T-helper 1 cell treated with Interleukin-12 subunit alpha and Interleukin-12 subunit beta and Interleukin-4 antibody, amounts not matched to agents 30 ng/mL and 1 ng/mL, for 36 hours (primary cell): Measurements from ENCODE around the gene ZNF292. TPM values are rescaled to one million over a fixed set of nuclear protein-coding genes. Genes with fewer than 3 reads are reported as not detected.

Experiments used
- intact Hi-C: fragments of 100-400 bp; cut with micrococcal nuclease; formaldehyde crosslinking; loops from one replicate; pipeline ENCODE4 v1.15.1; 2024
- total RNA-seq: library from RNA; stranded (reverse); gene quantifications from 2 replicates; pipeline ENCODE4 v1.2.3, GENCODE V29; 2022

ZNF292 gene
- 54.9 and 59.2 TPM in 2 replicates for total RNA-seq

- intact Hi-C loops = loop anchor here (1.0 to 10.0 kb wide), 14 partner anchors 42 to 1926 kb away; partner anchors contain the start of genes AKIRIN2, ORC3, PNRC1 and RNGTT
Observed at GRCh38 chr6:87154993-87155841, at the start of gene ZNF292. Gene ZNF292 (plus strand): TSS chr6:87155565. CDS start chr6:87155592, 27 bp downstream.

GRCh38 chr6:87105823-87106222 lies 49.5 kb upstream of the ZNF292 start:
- intact Hi-C loops = no loop called here

- intact Hi-C loops = no loop called here
Observed at GRCh38 chr6:87110636-87111035, 44.7 kb upstream of the ZNF292 start.

- intact Hi-C loops = no loop called here
Observed at GRCh38 chr6:87115402-87116135, 39.8 kb upstream of the ZNF292 start.

- intact Hi-C loops = no loop called here
Observed at GRCh38 chr6:87116922-87117321, 38.4 kb upstream of the ZNF292 start.

- intact Hi-C loops = no loop called here
Observed at GRCh38 chr6:87118054-87118453, 37.3 kb upstream of the ZNF292 start.

GRCh38 chr6:87122477-87122876 lies 32.9 kb upstream of the ZNF292 start:
- intact Hi-C loops = no loop called here

GRCh38 chr6:87124074-87124473 lies 31.3 kb upstream of the ZNF292 start:
- intact Hi-C loops = no loop called here

GRCh38 chr6:87126501-87126900 lies 28.9 kb upstream of the ZNF292 start:
- intact Hi-C loops = no loop called here

- intact Hi-C loops = no loop called here
Observed at GRCh38 chr6:87127737-87128136, 27.6 kb upstream of the ZNF292 start.

GRCh38 chr6:87136963-87137362 lies 18.4 kb upstream of the ZNF292 start:
- intact Hi-C loops = loop anchor here (5.0 kb wide), 2 partner anchors 335 to 565 kb away; partner anchors contain the start of genes AKIRIN2 and SLC35A1

- intact Hi-C loops = loop anchor here (1.0 to 5.0 kb wide), 9 partner anchors 17 to 1732 kb away; partner anchors contain the start of genes AKIRIN2, ORC3, SLC35A1 and SMIM8
Observed at GRCh38 chr6:87139236-87139635, 16.1 kb upstream of the ZNF292 start.

- intact Hi-C loops = loop anchor here (1.0 to 5.0 kb wide), 9 partner anchors 16 to 1731 kb away; partner anchors contain the start of genes AKIRIN2, ORC3, SLC35A1 and SMIM8
Observed at GRCh38 chr6:87139927-87140326, 15.4 kb upstream of the ZNF292 start.

GRCh38 chr6:87146363-87146762 lies 9.0 kb upstream of the ZNF292 start:
- intact Hi-C loops = no loop called here

- intact Hi-C loops = loop anchor here (10.0 kb wide), 1 partner anchor 684 kb away; no protein-coding TSS in a partner anchor
Observed at GRCh38 chr6:87150406-87150805, 5.0 kb upstream of the ZNF292 start.

- intact Hi-C loops = loop anchor here (10.0 kb wide), 1 partner anchor 683 kb away; no protein-coding TSS in a partner anchor
Observed at GRCh38 chr6:87151471-87151780, 3.9 kb upstream of the ZNF292 start.

GRCh38 chr6:87151781-87152525 lies 3.4 kb upstream of the ZNF292 start:
- intact Hi-C loops = loop anchor here (1.0 to 10.0 kb wide), 2 partner anchors 683 to 1812 kb away; no protein-coding TSS in a partner anchor

GRCh38 chr6:87152526-87152955 lies 2.8 kb upstream of the ZNF292 start:
- intact Hi-C loops = loop anchor here (1.0 to 10.0 kb wide), 2 partner anchors 682 to 1812 kb away; no protein-coding TSS in a partner anchor

- intact Hi-C loops = loop anchor here (2.0 to 10.0 kb wide), 3 partner anchors 42 to 1926 kb away; partner anchors contain the start of gene PNRC1
Observed at GRCh38 chr6:87154641-87154992, 748 bp upstream of the ZNF292 start.

GRCh38 chr6:87155842-87156815 lies 764 bp downstream of the ZNF292 start:
- intact Hi-C loops = loop anchor here (1.0 to 10.0 kb wide), 18 partner anchors 8 to 1925 kb away; partner anchors contain the start of genes AKIRIN2, ORC3, PNRC1 and RNGTT
